Measurements from ENCODE around the gene SHE. TPM values are rescaled to one million over a fixed set of nuclear protein-coding genes. Genes with fewer than 3 reads are reported as not detected.
"Not testable (repeated sequence)": the region's sequence is repeated elsewhere in the genome, so short reads cannot be mapped to it uniquely, and the experiment has no call there.

Gene SHE
- 10 to 100 TPM in 2 of 3 donors, 1 to 10 TPM in 1; 9.6 to 11.2 (median 10.6) TPM for polyA plus RNA-seq (ENCODE audit: insufficient read length in 3 of 3)

DNA sequence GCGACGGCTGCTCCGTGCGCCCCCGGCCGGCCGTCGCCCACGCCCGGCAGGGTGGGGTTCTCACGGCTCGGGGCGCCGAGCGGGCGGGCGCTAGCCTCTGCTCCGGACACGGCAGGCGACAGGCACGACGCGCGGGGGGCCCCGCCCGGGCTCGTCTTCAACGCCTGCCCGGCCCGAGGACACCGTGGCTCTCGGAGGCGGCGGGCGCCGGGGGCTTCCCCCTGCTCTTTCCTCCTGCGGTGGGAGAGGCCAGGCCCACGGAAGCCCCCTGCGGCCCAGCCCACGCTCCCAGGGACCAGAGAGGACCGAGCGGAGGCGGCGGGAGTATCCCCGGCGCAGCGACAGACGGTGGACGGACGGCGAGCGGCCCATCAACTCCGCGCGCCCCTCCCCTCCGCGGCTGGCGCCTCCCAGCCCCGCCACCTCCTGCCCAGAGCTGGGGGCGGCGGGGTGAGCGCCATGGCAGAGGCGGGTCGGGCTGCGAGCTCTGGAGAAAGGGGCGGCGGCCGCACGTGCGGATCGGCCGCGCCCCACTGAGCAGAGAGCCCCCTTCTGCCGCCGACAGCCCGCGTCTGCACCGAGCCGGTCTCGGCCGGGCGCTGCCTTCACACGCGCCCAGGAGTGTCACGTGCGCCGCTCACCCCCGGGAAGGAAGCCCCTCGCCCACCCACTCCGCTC is at the start of gene SHE, which contains the start of gene TDRD10:
SHE (minus strand) TSS at position 347 of the 678 bp plus-strand sequence. CDS start 386 bp downstream, outside the sequence.
TDRD10 (plus strand) TSS at position 154 of the 678 bp plus-strand sequence. CDS start 4,685 bp downstream, outside the sequence.
- no peak for DNase-seq (ENCODE audit: low read depth in 3 of 3, low spot score in 2 of 3)

DNA sequence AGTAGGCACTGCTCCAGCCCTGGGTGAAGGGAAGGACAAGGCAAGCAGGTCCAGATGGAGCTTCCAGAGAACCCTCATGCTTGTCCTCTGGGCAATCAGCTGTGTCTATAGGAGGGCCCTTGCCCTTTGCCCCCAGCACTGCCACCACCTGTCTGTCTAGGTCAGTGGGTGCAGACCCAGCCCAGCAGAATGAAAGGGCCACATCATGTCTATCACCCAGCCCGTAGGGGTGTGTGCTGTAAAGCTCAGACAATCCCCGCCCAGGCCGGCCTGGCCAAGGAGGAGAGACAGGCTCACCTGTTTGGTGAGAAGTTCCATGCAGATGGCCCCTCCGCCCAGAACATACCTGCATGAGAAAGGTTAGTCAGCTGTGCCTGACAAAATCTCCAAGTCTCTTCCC is 49.3 kb upstream of the SHE start:
- DNase-seq (ENCODE audit: low read depth in 3 of 3, low spot score in 2 of 3), result no peak

DNA sequence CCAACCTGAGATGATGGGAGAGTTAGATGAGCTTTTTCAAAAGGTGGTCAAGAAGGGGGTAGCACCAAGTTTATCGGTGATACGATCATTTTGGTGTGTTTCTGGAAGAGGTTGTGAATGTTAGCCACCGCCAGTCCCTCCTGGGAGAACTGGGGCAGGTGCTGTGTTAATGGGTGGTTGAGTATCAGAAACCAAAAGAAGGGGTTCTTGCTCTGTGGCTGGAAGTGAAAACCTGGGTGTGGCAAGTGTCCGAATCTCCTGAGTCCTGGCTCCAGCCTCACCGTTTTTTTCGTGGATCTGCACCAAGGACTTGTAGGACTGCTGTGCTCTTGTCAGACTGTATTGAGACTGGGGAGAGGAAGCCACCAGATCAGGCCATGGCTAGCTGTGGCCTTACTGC is 48.4 kb upstream of the SHE start:
- no peak for DNase-seq (ENCODE audit: low read depth in 3 of 3, low spot score in 2 of 3)

DNA sequence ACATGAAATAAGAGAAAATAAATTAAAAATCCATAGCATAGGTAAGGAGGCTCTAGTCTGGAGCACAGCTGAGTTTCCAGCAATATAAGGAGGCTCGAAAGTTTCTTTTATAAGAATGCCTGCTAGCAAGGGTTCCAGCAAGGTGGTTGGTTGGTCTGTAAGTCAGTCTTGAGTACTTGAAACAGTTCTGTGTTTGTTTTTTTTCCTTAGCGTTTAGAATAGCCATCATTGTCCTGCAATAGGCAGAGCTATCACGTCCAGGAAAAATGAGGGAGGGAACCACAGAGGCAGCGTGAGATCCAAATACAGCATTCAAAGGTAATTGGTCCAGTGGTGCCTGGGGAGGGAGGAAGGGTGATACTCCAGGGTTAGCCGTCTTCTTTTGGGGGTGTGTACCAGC is 47.9 kb upstream of the SHE start:
- DNase-seq (ENCODE audit: low read depth in 3 of 3, low spot score in 2 of 3), result no peak

DNA sequence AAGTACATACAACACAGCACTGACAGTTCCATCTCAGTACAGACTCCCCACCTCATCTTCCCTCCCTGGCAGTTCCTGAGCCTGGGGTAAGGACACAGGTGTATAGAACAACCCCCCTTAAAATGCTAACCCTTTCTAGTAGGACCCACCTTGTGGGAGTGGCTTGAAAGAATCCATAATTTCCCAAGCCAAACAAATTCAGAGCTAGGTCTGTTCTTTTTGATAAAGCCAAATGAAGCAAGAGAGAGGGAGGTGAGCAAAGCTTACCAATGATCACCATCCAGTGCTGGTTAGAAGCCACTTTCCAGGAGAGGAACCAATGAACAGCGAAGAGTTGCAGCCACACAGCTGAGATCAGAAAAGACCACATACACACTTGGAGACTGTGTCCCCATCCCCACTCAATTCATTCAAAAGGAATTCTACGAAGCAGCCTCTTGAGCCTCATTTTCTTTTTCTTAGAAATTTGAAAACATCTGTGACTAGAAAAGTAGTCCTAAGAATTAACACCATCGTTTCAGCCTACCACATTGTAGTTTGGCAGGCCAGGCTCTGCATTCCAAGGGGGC is 47.1 kb upstream of the SHE start:
- no peak for DNase-seq (ENCODE audit: low read depth in 3 of 3, low spot score in 2 of 3)

DNA sequence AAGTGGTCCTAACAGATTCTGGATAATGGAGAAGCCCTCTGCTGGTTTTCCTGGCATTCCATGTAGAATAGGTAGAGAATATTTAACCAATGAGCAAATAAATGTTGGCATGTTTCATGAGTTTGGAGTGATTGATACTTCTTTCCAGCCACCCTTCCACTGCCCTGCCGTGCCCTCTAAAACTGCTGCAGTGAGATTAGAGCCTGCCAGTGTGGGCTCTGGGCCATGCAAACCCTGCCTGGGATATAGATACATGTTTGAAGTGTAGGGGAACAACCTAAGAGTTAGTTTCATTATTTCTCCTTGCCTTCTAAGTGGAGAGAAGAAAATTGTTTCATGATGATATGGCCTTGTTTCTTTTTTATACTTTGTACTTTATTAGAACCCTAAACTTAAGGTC is 45.8 kb upstream of the SHE start:
- no peak for DNase-seq (ENCODE audit: low read depth in 3 of 3, low spot score in 2 of 3)

DNA sequence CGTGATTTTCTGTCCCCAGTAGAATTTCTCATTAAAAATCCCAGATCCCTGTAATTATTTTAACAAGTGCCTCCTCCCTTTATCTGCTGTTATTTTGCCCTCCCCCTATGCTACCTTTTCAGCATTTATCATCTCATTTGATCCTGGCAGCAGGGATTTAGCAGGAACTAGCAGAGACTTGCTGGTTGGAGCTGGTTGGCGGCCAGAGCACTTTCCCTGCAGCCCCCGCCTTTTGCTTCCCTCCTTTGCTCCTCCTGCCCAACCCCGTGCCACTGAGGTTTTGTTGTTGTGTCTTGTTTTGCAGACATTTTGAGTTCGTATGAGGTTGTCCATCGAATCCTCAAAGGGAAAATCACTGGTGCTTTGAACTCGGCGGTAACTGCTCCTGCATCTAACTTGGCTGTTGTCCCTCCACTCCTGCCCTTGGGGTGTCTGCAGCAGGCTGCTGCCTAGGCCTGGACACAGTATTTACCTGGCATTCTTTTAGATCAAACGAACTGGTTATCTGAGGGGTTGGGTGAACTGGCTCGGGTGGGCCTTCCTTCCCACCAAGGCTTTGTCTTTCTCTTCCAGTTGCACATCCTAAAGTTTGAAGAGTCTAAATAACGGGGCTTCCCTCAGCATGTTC is 45.0 kb upstream of the SHE start:
- DNase-seq (ENCODE audit: low read depth in 3 of 3, low spot score in 2 of 3), result no peak

DNA sequence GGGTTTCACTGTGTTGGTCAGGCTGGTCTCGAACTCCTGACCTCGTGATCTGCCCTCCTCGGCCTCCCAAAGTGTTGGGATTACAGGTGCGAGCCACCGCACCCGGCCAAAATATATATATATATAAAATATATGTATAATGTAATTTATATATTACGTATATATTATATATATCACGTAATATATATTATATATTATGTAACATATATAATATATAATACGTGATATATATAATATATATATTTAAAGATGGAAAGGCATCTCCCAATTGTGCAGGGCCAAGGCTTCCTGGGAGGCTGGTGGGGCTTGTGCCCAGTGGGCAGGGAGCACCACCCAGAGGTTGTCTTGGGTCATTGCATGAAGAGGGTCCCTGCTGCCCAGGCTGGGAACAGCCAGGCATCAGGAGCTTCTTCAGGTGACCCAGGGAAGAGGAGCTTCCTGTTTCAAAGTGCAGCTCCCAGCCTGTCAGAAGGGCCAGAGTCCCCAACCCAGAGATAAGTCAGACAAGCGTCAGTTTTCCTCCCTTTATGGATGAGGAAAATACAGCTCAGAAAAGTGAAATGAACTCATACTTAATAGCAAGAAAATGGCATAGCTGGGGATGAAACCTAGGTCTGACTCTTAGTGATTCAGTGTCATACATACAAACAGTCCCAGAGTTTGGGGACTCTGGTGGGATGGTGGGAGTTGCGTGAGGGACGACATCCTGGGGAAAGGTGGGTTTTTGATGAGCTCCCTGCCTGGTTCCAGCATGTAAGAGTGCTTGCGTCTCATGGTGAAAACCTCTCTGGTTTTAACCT is 44.3 kb upstream of the SHE start:
- DNase-seq (ENCODE audit: low read depth in 3 of 3, low spot score in 2 of 3), result no peak

DNA sequence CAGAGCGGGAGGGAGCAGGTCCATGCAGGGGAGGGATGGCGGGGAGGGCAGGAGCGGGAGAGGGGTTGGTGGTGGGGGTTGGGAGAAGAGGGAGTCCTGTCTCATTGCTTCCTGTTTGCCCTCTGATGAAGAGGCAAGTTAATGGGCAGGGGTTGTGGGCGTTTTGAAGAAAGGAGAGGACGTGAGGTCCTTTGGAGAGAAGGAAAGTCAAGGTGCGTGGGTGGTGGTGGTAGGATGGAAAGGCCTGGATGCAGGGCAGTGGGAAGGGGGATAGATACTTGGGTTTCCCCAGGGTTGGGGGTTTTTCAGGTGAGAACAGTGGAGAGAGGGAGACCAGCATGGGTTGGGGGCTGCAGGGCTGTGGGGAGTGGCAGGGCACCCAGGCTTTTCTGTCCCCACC is 39.0 kb upstream of the SHE start:
- no peak for DNase-seq (ENCODE audit: low read depth in 3 of 3, low spot score in 2 of 3)

DNA sequence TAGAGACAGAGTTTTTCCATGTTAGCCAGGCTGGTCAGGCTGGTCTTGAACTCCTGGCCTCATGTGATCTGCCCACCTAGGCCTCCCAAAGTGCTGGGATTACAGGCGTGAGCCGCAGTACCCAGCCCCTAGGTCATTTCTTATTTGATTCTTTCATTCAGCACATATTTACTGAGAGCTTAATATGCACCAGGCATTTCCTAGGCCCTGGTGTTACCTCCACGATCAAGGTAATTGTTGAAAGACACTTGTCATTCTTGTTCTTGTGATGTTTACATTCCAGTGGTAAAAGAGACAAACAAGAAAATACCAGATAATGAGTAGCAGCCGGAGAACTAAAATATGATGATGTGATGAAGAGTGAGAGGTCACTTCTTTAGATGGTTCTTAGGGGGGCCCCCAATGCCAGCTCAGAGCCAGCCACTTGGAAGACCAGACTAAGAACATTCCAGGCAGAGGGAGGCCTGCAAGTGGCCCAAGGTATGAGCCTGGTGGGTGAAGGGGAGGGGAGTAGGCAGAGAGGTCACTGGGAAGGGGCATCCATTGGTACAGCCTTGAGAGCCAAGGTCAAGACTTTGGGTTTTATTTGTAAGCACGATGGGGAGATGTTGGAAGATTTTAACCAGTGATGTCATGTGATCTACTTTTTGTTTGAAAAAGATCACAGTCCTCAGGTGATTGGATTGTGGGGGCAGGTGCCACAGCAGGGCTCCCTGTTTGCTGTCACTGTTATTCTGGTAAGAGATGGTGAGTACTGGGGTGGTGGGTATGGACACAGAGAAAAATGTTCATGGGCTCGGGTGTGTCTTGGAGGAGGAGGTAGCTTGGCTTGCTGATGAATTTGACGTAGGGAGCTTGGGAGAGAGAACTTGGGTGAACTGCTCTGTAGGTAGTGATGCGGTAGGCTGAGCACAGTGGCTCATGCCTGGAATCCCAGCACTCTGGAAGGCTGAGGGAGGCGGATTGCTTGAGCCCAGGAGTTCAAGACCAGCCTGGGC is 37.6 kb upstream of the SHE start:
- no peak for DNase-seq (ENCODE audit: low read depth in 3 of 3, low spot score in 2 of 3)

DNA sequence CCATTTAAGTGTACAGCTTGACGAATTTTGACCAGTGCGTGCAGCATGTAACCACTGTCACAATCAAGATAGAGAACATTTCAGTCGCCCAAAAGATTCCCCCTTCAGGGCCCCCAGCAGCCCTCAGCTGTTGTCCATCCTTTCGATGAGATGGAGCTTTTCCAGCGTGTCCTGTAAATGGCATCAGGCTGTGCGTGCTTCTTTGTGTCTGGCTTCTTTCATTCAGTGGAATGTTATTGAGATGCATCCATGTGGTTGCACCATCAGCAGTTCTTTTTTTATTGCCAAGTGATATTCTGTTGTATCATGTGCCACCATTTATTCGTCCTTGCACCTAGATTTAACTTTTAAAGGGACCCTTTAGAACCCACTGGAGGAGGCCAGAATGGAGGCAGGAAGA is 34.4 kb upstream of the SHE start:
- DNase-seq (ENCODE audit: low read depth in 3 of 3, low spot score in 2 of 3), result no peak

DNA sequence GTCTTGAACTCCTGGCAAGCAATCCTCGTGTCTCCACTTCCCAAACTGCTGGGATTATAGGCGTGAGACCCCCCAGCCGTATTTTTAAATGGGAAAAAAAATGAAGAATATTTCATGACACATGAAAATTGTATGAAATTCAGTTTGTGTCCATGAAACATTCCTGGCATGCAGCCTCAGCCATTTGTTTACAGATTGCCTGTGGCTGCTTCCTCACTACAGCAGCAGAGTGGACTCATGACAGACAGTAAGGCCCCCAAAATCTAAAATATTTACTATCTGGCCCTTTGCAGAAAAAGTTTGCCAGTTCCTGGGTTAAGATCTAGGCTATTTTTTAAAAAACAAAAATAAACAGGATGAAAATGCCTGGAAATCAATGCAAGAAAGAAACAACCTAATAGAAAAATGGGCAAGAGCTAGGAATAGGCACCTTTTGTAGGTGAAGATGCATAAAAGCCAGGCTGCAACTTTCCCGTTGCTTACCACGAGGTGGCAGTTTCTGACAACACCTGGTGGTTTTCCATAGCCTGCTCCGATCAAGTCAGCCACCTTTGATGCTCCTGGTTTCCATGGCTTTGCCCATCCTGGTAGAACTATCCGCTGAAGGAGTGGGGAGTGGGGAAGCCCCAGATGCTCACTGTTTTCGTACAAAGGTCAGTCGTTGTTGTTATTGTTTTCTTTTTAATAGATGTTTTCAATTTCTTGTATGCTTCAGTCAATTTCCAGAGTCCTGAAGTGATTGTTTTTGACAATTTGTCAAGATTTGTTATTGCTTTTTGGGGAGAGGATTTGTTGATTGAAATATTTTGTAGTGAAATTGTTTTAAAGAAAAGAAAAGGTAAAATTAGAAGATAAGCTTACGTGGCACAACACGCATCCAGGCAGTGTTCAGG is 32.0 kb upstream of the SHE start:
- no peak for DNase-seq (ENCODE audit: low read depth in 3 of 3, low spot score in 2 of 3)

DNA sequence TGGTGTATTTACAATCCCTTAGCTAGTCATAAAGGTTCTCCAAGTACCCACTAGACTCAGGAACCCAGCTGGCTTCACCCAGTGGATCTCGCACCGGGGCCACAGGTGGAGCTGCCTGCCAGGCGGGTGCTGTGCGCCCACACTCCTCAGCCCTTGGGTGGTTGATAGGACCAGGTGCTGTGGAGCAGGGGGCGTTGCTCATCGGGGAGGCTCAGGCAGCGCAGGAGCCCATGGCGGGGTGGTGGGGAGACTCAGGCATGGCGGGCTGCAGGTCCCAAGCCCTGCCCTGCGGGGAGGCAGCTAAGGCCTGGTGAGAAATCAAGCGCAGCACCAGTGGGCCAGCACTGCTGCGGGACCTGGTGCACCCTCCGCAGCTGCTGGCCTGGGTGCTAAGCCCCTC is 29.7 kb upstream of the SHE start:
- not testable (repeated sequence) for DNase-seq (ENCODE audit: low read depth in 3 of 3, low spot score in 2 of 3)

DNA sequence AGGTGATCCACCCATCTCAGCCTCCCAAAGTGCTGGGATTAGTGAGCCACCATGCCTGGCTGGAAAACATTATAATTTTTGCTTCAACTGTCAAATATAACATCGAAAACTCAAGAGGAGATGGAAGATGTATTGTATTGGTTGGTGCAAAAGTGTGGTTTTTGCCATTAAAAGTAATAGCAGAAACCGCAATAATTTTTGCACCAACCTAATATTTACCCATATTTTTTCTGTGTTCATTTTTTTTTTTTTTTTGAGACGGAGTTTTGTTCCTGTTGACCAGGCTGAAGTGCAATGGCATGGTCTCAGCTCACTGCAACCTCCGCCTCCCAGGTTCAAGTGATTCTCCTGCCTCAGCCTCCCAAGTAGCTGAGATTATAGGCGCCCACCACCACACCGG is 27.1 kb upstream of the SHE start:
- DNase-seq (ENCODE audit: low read depth in 3 of 3, low spot score in 2 of 3), result no peak

DNA sequence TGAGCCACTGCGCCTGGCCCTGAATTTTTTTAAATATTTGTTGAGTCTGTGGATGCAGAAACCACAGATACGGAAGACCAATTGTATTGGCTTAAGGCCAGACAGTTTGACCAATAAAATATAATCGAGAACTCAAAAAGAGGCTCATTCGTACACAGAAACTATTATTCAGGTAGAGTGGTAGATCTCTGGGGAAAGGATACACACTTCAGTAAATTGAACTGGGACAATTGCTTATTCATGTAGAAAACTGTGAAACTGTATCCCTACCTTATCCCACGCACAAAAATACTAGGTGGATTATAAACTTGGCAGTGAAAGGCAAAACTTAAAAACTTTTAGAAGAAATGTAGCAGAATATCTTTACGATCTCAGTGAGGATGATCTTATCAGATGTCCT is 25.0 kb upstream of the SHE start:
- no peak for DNase-seq (ENCODE audit: low read depth in 3 of 3, low spot score in 2 of 3)

DNA sequence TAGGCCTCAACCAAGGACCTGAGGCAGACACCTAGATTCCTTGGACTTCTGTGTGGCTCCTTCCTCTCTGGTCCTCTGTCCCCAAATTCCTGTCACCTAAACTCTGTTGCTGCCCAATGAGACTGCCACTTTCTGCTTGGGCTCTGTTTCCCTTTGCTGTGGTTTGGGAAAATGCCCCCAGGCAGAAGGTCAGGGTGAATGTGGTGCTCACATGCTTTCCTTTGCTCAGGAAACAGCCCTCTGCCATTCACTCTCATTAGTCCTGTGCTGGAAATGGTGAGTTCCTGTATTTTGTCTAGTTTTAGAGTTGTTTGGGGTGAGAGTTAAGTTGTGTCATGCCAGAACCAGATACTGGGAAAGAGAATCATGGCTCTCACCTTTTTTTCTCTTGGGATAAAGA is 22.7 kb upstream of the SHE start:
- DNase-seq (ENCODE audit: low read depth in 3 of 3, low spot score in 2 of 3), result no peak

DNA sequence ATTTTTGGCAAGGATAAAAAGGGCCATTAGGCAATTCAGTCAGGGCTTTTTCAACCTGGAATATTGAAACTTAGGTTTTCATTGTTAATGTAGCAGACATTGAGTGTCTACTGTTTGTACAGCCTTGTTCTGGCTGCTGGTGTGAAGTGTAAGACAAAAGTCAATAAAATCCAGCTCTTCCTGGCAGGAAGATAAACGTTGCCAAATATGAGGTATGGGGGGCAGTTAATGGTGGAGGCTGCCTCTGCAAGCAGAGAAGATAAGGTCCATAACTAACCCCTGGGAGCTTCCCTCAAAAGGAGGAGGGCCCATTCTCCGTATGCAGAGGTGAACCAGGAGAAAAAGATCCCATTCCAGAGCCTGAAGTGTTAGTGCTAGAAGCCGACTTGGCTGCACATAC is 19.5 kb upstream of the SHE start:
- no peak for DNase-seq (ENCODE audit: low read depth in 3 of 3, low spot score in 2 of 3)

DNA sequence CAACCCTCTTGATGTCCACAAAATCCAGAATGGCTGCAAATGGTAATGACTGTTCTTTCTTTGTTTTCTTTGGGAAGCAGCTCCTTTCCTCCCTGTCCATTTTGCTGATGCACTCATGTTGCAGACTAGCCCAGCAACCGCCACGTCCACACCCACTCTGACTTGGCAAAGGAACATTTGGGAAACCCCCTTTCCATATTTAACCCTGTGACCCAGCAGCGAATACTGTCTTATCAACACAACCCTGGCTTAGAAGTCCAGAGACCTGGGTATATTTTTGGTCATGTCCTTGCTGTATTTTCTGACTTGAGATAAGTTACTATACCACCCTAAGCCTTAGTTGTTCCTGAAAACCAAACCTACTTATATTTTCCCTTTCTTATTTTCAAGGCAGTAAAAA is 18.1 kb upstream of the SHE start:
- DNase-seq (ENCODE audit: low read depth in 3 of 3, low spot score in 2 of 3), result no peak

DNA sequence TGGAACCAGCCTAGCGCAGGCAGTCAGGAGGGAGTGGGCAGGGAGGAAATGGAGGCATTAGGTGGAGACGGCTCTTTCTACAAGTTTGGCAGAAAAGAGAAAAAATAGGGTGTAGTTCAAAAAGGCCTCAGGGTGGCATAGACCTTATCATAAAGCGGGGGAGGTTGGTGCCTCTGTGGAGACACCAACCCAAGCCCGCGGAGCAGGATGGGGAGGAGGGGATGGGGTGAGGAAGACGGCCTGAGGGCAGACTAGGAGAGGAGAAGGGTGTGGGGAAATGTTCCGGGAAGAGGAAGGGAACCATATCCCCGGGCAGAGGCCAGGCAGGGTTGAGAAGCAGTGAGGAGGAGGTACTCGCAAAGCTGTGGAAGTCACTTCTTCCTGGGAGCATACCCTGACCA is 17.4 kb upstream of the SHE start:
- no peak for DNase-seq (ENCODE audit: low read depth in 3 of 3, low spot score in 2 of 3)

Data from right renal cortex interstitium (tissue), 3 donors.